HG02588 (cell line): ENCODE data around the gene CAMK2D.
"Not testable (repeated sequence)": the region's sequence is repeated elsewhere in the genome, so short reads cannot be mapped to it uniquely, and the experiment has no call there.

Source experiments
- ATAC-seq: cut with Tn5 transposase; IDR thresholded peaks from one replicate; pipeline ENCODE4 v1.9.1; 2021; ENCODE audit warnings: mild to moderate bottlenecking, moderate library complexity; ENCODE audit not compliant: unreplicated experiment

CAMK2D gene

GRCh38 chr4:113763923-113764322 lies 2.4 kb upstream of the CAMK2D start:
- not testable (repeated sequence) for ATAC-seq

- ATAC-seq, result no peak
Observed at GRCh38 chr4:113763029-113763285, 1.4 kb upstream of the CAMK2D start.

GRCh38 chr4:113762186-113763028 lies 869 bp upstream of the CAMK2D start:
- ATAC-seq, result peak; percentile 57

GRCh38 chr4:113760795-113761619 lies 531 bp downstream of the CAMK2D start:
- ATAC-seq, result peak; percentile 31

GRCh38 chr4:113760094-113760794 lies 1.3 kb downstream of the CAMK2D start:
- ATAC-seq, result no peak

GRCh38 chr4:113759696-113760093 lies 1.8 kb downstream of the CAMK2D start:
- ATAC-seq, result no peak

- no peak for ATAC-seq
Observed at GRCh38 chr4:113758372-113758771, 3.2 kb downstream of the CAMK2D start.

GRCh38 chr4:113757486-113757885 lies 4.1 kb downstream of the CAMK2D start:
- no peak for ATAC-seq

- peak; percentile 82 for ATAC-seq
Observed at GRCh38 chr4:113756005-113756410, 5.5 kb downstream of the CAMK2D start.

GRCh38 chr4:113750734-113751133 lies 10.8 kb downstream of the CAMK2D start:
- ATAC-seq, result no peak

- no peak for ATAC-seq
Observed at GRCh38 chr4:113750296-113750695, 11.2 kb downstream of the CAMK2D start.

GRCh38 chr4:113749178-113749577 lies 12.4 kb downstream of the CAMK2D start:
- ATAC-seq, result no peak

GRCh38 chr4:113747949-113748348 lies 13.6 kb downstream of the CAMK2D start:
- ATAC-seq, result no peak

- ATAC-seq, result no peak
Observed at GRCh38 chr4:113745711-113746110, 15.8 kb downstream of the CAMK2D start.

- no peak for ATAC-seq
Observed at GRCh38 chr4:113744667-113745240, 16.8 kb downstream of the CAMK2D start.

- no peak for ATAC-seq
Observed at GRCh38 chr4:113743690-113744089, 17.8 kb downstream of the CAMK2D start.

- no peak for ATAC-seq
Observed at GRCh38 chr4:113742643-113743042, 18.9 kb downstream of the CAMK2D start.

- ATAC-seq, result no peak
Observed at GRCh38 chr4:113741956-113742355, 19.6 kb downstream of the CAMK2D start.

GRCh38 chr4:113740857-113741379 lies 20.6 kb downstream of the CAMK2D start:
- no peak for ATAC-seq

- ATAC-seq, result no peak
Observed at GRCh38 chr4:113739197-113739596, 22.3 kb downstream of the CAMK2D start.

- no peak for ATAC-seq
Observed at GRCh38 chr4:113738251-113738650, 23.3 kb downstream of the CAMK2D start.
